IPS-NIHi7 (cell line): ENCODE data around the gene RPL36.
"Not testable (repeated sequence)": the region's sequence is repeated elsewhere in the genome, so short reads cannot be mapped to it uniquely, and the experiment has no call there.

Experiments used
- DNase-seq: peaks from one replicate; pipeline ENCODE4 v3.0.0; 2012; ENCODE audit warnings: mixed read lengths; ENCODE audit errors: extremely low spot score

The RPL36 gene

GRCh38 chr19:5706876-5707573 lies 16.9 kb downstream of the RPL36 start:
- DNase-seq = peak; percentile 5

GRCh38 chr19:5707576-5708575 lies 17.8 kb downstream of the RPL36 start:
- DNase-seq = peak; percentile 11

- no peak for DNase-seq
These were observed 20.9 kb downstream of the RPL36 start for GRCh38 chr19:5711025-5711424.

GRCh38 chr19:5711713-5712161 lies 21.6 kb downstream of the RPL36 start:
- DNase-seq = peak; percentile 6

GRCh38 chr19:5713228-5713627 lies 23.1 kb downstream of the RPL36 start:
- no peak for DNase-seq

GRCh38 chr19:5714816-5715215 lies 24.7 kb downstream of the RPL36 start:
- no peak for DNase-seq

GRCh38 chr19:5717215-5717935 lies 27.3 kb downstream of the RPL36 start:
- DNase-seq = no peak

- DNase-seq = no peak
These were observed 28.0 kb downstream of the RPL36 start for GRCh38 chr19:5718037-5718578.

- DNase-seq = no peak
These were observed 28.6 kb downstream of the RPL36 start for GRCh38 chr19:5718579-5719273.

- peak; percentile 9 for DNase-seq
These were observed 29.3 kb downstream of the RPL36 start for GRCh38 chr19:5719274-5719960.

- DNase-seq = peak; percentile 100
These were observed 30.1 kb downstream of the RPL36 start, which contains the start of the genes CATSPERD and LONP1 for GRCh38 chr19:5719961-5720790. Gene CATSPERD, plus strand, starts transcription at chr19:5720637. Its CDS starts 101 bp downstream, at chr19:5720738. Gene LONP1, minus strand, starts transcription at chr19:5720146. Its CDS starts 14 bp downstream, at chr19:5720132.

- no peak for DNase-seq
These were observed 37.5 kb downstream of the RPL36 start for GRCh38 chr19:5727453-5728050.

- not testable (repeated sequence) for DNase-seq
These were observed 43.1 kb downstream of the RPL36 start for GRCh38 chr19:5733172-5733571.

- no peak for DNase-seq
These were observed 48.3 kb downstream of the RPL36 start for GRCh38 chr19:5738423-5738822.
